Bronchial epithelial cell (primary cell): Measurements from ENCODE around the gene CDK5. TPM values are rescaled to one million over a fixed set of nuclear protein-coding genes. Genes with fewer than 3 reads are reported as not detected.

Experiments used
- DNase-seq: peaks from one replicate; pipeline ENCODE4 v3.0.0-alpha.2; 2010; ENCODE audit warnings: low read depth
- FAIRE-seq: peaks from 2 replicates; lab custom pipeline; 2011; peaks lifted over from hg19 to GRCh38; lab: Jason Lieb, UNC
- H3K27me3 ChIP-seq: 2 replicates; pipeline ENCODE4 v1.5.1; 2011; ENCODE audit warnings: low read length; ENCODE audit not compliant: control insufficient read depth, insufficient read depth
- H3K36me3 ChIP-seq: 2 replicates; pipeline ENCODE4 v1.5.1; 2011; ENCODE audit warnings: low read length; ENCODE audit not compliant: control insufficient read depth, insufficient read depth
- H3K4me3 ChIP-seq: 2 replicates; pipeline ENCODE4 v1.5.1; 2011; ENCODE audit warnings: mild to moderate bottlenecking, low read depth, low read length, control low read depth
- total RNA-seq: library from RNA; depleted of rRNA; stranded (reverse); fragments of >200 nt; gene quantifications from 2 replicates; pipeline ENCODE4 v1.2.1, GENCODE V29; 2014
- TF ChIP-seq, protein P1 (sequence below): IDR thresholded peaks from 2 replicates; pipeline ENCODE4 v1.5.1; 2011; ENCODE audit warnings: mild to moderate bottlenecking, moderate library complexity, low read length, control low read depth, inconsistent platforms; ENCODE audit not compliant: insufficient read depth, severe bottlenecking

The CDK5 gene
- total RNA-seq, 1 donor from 2014 or later: 12.4 TPM

DNA sequence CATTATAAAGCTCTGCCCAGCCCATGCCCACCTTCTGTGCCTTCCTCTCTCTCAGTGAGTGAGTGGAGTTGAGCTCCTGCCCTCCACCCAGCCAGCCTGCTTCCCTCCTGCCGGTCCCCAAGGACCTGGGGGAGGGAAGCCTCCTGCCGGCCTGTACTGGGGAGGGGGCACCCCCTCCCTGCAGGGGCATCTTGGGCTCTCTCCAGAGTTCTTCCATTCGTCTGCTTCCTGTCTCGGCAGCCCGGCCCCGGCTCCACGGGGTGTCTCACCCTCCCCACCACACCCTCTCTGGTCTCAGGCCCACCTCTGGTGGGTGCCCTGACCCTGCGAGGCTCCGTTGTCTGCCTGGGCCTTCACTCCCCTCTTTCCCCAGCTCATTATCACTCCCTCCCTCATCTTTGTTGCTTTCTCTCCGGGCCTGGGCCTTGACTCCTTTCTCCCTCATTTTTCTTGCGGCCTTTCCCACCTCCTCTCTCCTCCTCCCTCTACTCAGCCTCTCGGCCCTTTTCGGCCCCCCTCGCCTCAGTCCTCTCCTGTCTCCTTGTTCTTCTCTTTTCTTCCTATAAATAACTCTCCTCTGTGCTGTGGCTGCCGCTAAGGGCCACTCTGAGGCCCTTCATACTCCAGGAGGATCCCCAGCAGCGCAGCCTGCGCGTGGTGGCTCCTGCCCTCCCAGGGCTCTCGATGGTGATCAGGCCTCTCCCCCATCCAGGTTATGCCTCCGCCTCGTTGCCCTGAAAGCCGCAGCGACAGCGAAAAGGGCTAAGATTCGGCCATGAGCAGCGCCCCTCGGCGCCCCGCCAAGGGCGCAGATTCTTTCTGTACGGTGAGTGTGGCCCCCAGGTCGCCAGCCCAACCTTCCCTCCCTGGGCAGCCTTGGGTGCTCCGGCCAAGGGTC is 3.8 kb upstream of the CDK5 start:
- FAIRE-seq (no peak), DNase-seq (no peak)
- TF ChIP-seq, protein P1, sequence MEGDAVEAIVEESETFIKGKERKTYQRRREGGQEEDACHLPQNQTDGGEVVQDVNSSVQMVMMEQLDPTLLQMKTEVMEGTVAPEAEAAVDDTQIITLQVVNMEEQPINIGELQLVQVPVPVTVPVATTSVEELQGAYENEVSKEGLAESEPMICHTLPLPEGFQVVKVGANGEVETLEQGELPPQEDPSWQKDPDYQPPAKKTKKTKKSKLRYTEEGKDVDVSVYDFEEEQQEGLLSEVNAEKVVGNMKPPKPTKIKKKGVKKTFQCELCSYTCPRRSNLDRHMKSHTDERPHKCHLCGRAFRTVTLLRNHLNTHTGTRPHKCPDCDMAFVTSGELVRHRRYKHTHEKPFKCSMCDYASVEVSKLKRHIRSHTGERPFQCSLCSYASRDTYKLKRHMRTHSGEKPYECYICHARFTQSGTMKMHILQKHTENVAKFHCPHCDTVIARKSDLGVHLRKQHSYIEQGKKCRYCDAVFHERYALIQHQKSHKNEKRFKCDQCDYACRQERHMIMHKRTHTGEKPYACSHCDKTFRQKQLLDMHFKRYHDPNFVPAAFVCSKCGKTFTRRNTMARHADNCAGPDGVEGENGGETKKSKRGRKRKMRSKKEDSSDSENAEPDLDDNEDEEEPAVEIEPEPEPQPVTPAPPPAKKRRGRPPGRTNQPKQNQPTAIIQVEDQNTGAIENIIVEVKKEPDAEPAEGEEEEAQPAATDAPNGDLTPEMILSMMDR: no peak
- Histone ChIP-seq H3K27me3 (no peaks in the 10 kb centered on the region), H3K4me3 (no peak overlapping the region), H3K36me3 (peaks cover 14% of the 10 kb centered on the region)

DNA sequence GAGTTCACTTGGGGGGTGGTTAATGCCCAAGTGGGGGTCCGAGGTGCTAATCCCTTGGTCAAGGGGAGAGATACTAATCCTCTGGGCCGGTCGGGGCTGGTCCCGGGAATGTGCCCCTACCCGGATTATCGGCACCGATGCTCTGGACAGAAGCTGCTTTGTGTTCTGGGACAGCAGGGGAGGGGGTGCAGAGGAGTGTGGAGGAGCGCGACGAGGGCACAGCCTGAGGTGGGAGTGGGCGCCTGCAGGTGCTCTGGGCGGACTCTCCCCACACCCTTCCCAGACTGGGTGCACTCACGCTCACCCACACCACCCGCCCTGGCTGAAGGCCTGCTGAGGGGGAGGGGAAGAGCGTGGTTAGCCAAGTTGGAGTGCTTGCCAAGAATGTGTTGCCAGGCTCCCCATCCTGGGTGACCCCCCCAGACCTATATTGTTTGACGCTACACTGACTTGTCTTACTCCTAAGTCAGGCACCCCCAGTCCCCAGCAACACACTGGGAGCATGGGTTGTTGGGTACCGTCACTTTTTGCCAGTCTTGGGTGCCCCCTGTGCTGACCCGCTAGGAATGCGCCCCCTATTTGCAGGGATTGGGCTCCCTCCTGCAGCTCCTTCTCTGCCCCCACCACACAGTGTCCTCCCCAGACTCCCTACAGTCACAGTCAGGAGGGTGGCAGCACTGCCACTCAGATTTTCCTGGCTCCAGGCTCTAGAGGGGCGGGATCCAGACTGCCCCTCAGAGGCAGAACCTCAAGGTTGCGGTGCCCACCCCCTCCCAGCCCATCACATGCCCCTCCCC is 2.9 kb upstream of the CDK5 start:
- FAIRE-seq (no peak), DNase-seq (no peak)
- Histone ChIP-seq H3K36me3 (peaks cover 10% of the 10 kb centered on the region), H3K27me3 (no peaks in the 10 kb centered on the region), H3K4me3 (peak overlapping the region; percentile 48)
- TF ChIP-seq, protein P1: no peak

DNA sequence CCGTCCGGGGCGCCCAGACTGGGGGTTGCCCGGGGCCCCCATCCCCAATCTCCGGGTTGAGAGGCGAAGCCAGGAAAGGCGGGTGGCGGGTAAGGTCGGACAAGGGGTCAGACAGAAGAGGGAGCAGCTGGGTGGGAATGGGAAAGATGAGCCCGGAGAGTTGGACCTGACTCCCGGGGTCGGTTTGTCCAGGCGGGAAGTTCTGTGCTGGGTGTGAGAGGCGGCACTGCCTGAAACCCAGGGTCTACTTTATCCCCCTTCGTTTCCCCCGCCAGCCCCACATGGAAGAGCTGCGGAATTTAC is 2.4 kb upstream of the CDK5 start:
- no peak for FAIRE-seq
- Histone ChIP-seq H3K36me3 (peaks cover 8% of the 10 kb centered on the region), H3K27me3 (no peaks in the 10 kb centered on the region), H3K4me3 (peak overlapping the region; percentile 48)
- TF ChIP-seq, protein P1: no peak
- DNase-seq: no peak

DNA sequence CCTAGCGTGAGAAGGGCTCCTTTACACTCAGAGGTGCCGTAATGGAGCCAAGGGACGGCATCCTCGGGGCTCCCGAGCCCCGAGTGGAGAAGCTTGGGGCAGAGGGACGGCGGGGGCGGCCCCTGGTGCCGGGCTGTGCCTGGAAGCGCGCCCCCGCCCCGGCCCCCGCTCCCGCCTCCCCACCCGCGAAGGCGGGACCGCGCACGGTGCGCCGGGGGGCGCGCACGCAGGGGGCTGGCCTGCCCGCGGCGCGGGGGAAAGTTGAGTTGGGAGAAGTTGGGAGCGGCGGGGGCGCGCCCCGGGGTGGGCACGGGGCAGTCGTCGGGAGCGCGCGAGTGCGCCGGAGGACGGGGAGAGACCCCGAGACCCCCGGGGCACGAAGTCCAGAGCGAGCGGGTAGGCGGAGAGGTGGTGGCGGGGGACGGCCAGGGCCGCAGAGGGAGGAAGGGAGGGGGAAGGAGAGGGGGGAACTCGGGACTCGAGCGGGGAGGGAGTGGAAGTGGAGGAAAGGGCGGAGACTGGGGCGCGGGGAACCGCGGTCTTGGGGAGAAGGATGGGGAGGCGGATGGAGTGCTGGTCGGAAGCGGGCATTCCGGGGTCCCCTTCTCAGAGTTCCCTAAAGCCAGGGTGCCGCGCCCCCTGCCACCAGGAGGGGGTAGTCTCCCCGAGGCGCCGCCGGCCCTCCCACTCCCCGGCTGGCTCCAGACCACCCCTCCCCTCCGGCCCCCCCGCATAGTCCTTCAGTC is 1.8 kb upstream of the CDK5 start, which contains the start of gene SLC4A2:
SLC4A2 (plus strand) TSS at position 223 of the 746 bp plus-strand sequence. CDS start 2,399 bp downstream, outside the sequence.
- DNase-seq (no peak), FAIRE-seq (no peak)
- TF ChIP-seq, protein P1: peak; percentile 50
- H3K4me3 ChIP-seq: peak within 1 kb of the TSS; percentile 48
- peaks cover 4% of the 10 kb centered on the region for H3K36me3 ChIP-seq
- H3K27me3 ChIP-seq: no peaks in the 10 kb centered on the region

DNA sequence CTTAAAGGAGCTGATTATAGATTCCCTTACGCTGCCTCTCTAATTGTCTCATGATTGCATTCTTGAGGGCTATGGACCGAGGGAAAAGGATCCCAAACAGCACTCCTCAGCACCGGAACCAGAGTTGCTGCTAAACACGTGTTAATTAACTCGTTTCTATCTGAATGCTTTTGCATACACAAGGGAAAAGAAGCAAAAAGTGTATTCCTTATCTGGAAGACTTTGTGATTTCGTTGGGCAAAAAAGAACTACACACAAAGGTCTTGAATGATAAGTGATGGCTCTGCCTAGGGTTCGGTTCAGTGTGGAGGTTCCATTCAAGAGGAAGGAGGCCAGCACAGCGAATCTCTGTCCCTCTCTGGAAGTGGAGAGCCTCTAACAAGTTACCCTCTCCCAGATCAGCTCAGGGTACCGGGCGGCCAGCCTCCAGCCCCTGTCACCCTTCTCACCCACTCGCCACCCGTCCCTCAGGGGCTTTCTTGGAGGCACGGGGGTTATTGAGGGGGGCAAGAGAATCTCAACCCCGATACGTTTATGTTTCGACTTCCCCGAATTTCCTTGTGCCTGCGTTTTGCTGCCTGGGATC is 1.2 kb upstream of the CDK5 start:
- Histone ChIP-seq H3K36me3 (peaks cover 2% of the 10 kb centered on the region), H3K27me3 (no peaks in the 10 kb centered on the region), H3K4me3 (peak overlapping the region; percentile 48)
- DNase-seq (no peak), FAIRE-seq (no peak)
- TF ChIP-seq, protein P1: no peak
